T-helper 2 cell treated with Interferon-gamma antibody and Interleukin-4, amounts not matched to agents 100 ng/mL and 5 ng/mL, for 36 hours (primary cell): ENCODE data around the gene SLC6A6. TPM values are rescaled to one million over a fixed set of nuclear protein-coding genes. Genes with fewer than 3 reads are reported as not detected.

Experiments used
- intact Hi-C: fragments of 100-400 bp; cut with micrococcal nuclease; formaldehyde crosslinking; loops from one replicate; pipeline ENCODE4 v1.15.1; 2023
- total RNA-seq: library from RNA; stranded (reverse); gene quantifications from 2 replicates; pipeline ENCODE4 v1.2.3, GENCODE V29; 2022

The SLC6A6 gene
- total RNA-seq, 1 donor from 2014 or later, result 41.9 TPM

DNA sequence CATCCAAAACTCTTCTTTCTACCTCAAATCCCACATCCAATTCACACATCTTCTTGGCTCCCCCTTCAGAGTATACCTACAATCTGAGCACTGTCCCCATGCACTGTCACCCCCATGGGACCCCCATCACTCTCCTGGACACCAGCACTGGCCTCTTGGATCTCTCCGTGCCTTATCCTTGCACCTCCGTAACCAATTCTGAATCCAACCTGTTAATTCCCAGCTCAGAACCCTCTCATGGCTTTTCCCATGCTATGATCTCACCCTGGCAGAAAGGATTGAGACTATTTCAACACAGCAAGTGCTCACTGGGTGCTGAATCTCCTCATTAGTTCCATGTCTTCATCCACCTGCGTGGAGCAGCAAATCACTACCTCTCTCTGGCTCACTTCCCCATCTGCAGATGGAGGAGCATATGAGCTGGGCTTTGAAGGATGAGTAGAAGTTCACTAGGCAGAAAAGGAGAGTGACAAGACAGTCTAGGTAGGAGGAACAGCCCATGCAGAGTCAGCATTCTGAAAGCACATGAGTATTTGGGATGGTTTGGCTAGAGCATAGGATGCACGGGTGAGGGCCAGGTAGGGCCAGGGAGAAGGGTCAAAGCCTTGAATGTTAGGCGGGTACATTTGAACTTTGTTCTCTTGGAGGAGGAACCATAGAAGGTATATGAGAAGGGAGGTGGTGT lies 48.7 kb downstream of the SLC6A6 start:
- intact Hi-C loops, result no loop called here

DNA sequence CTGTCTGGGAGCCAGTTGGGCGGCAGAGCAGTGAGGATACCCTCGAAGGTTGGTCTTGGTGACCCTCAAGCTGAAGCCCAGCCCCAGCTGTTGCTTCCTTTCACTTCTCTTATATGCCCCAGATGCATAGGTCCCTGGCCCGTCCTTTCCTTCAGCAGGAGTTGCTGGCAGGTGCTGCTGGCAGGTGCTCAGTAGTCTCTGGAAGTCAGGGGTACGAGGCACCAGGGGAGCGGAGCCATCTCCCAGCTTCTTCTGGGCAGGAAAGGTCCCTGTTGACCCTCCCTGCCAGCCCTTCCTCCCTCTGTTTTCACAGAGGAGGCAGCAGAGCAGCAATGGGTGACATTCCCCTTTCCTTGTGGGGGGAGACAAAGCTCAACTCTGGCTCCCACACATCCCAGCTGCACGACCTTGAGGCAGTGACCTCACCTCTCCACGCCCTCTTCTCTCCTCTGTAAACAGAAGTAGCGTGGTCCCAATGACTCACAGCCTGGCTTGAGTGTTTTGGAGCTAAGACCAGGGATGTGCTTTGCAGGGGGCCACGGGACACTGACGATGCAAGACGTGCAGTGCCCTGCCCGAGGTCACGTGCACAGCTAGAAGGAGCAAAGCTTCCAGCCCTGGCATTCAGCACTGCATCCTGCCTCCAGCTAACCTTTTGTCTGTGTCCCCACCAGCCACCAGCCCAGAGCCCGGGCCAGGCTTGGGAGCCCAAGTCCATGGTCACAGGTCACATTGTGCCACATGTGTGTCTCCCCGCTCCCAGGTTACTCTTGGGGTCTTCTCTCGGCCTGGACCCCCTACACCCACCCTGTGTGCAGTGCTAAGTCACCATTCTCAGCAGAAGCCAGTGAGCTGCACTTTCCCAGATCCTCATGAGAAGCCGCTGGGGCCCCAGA lies 49.7 kb downstream of the SLC6A6 start:
- intact Hi-C loops, result no loop called here

DNA sequence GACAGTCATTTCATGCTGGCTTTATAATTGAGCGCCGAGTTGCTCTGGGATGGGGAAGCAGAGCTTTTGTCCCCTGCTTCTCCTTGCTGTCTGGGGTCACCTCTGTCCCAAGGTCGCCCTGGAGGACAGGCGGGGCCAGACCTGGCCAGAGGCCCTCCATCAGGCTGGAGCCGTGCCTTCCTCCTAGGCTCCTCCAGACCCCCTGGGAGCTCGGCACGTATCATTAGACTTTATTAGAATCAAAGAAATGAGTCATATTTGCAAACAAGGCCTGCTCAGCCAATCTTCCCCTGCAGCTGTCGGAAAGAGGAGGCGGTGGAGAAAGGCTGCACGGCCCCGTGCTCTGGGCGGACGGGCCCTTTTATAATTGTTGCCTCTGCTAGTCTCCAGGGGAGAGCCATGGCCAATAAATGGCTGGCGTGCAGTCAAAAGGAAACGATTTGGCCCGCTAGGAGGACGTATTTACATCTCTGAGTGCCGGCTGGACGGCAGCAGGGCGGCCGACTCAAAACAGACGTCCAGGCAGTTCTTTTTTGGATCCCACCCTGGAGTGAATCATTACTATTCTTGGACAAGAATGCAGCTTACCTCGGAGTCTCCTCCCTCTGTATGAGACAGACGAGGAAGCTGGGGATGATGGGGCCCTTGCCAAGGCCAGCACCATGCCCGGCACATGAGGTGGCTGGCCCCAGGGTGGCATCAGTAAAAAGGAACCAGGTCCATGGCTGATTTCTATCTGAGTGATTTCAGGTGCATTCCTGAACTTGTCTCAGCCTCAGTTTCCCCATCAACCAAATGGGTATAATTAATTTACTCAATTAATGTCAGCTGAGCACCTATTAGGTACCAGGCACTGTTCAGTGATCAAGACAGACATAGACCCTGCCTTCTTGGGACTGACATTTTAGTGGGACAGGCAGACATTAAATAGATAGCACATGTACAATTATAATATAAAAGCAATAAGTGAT lies 50.6 kb downstream of the SLC6A6 start:
- intact Hi-C loops, result no loop called here

DNA sequence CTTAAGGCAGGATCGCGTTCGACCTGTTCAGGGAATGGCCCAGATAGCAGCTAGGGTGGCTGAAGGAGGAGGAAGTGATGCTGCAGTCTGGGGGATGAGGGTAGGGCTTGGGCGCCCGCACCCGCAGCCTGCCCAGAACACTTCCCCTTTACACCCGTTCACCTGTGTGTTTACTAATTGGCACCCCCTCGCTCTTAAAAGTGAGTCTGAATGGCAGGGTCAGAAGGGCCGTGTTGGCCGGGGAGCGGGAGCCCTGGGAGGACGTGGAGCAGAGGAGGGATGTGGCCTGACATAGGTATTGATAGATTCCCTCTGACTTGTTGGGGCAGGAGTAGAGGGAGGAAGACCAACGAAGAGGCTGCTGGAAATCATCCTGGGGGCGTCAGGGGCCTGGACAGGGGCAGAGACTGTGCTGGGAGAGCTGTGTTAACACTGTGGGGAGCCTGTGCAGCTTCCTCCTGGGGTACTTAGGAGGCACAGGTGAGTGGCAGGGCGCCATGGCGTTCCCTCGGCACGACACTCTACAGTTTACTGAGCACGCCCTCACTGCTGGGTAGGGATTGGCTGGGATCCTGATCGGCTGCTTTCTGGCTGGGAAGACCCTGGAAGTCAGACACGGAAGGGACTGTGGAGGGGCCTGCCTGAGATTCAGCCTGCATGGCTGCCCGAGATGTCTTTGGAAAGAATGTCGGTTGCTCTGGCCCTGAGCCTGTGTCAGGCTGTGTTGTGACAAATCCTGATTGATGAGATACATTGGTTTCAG lies 51.7 kb downstream of the SLC6A6 start:
- intact Hi-C loops, result no loop called here

DNA sequence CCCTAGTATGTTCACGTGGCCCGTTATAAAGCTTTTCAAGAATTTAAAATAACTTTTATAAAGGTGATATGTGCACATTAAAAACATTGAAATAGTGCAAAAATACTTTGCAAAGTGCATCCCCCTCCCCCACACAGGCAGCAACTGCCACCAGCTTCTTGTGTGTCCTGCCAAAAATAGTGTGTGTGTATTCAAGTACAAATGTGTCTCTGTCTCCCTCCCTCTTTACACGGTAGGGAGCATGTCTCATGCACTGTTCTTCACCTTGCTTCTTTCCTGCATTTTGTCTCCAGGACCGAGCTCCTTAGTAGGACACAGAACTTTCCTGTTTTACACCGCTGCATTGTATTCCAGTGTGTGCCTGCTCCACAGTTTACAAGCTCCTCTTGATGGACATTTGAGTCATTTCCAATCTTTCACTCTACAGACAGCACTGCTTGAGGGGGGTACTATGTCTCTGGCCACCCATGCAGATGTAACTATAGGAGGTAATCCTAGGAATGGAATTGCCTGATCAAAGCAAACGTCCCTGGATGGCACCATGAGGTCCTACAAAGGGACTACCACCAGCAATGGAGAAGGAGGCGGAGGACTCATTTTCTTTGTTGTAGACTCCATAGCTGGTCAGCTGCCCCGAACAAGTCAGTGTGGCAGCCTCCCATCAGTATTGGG lies 52.4 kb downstream of the SLC6A6 start:
- intact Hi-C loops, result no loop called here

DNA sequence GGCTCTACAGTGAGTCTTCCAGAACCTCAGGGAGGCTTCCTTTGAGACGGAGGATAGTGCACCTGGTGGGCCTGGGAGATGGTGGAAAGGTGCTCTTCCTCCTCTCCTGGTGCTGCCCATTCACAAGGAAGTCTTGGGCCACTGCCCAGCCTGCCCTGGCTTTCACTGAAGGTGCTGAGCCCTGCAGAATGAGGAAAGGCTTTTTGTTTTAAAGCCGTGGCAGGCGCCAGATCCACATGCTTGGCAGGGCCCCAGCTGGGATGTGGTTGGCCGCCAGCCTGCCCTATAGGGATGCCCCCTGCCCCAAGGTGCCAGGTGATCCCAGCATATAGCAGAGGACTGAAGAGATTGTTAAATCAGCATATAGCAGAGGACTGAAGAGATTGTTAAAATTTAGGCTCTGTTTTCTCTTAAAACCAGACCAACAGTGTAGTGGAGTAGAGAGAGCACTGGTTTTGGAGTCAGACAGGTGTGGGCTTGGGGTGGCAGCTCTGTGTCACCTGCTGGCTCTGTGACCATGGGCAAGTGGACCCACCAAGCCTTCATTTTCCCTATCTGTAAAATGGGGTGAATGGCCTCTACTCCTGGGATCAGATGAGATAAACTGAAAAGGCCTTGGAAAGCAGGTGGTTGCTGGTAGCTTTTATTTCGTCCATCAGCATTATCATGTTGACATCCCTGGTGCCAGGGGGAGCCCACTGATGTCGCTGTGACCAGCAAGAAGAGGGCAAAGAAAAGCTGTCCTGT lies 53.3 kb downstream of the SLC6A6 start:
- intact Hi-C loops, result no loop called here

DNA sequence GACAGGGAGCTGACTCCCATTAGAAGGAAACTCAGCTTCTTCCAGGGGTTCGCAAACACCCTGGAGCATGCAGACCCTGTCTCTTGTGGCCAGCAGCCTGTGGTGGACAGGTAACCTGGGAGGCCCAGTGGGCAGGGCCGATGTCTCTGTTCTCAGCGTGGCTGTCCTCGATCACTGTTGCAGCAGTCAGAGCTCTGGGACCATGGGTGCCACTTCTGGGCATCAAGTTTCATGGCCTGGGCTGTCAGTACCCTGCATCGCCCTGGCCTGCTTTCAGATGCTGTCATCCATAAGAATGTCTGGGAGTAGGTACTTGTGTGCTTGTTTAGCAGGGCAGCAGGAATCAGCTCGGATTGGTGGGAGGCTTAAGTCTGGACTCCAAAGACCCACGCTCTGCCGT lies 54.4 kb downstream of the SLC6A6 start:
- intact Hi-C loops, result no loop called here

DNA sequence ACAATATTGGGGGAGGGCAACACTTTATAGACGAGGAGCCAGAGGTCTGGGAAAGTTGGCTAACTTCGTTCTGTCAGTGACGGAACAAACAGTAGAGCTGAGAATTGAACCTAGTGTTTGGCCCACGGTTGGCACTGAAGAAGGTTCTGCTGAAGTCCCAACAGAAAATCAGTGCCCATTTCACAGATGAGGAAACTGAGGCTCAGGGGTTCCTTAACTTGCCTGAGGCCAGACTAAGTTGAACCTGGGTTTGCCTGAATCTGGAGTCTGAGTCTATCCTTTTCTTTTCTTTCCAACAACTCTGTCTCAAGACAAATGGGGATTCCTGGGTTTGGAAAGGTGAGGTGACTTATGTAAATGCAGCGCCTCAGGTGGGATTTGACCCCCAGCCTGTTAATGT lies 55.1 kb downstream of the SLC6A6 start:
- intact Hi-C loops, result no loop called here

DNA sequence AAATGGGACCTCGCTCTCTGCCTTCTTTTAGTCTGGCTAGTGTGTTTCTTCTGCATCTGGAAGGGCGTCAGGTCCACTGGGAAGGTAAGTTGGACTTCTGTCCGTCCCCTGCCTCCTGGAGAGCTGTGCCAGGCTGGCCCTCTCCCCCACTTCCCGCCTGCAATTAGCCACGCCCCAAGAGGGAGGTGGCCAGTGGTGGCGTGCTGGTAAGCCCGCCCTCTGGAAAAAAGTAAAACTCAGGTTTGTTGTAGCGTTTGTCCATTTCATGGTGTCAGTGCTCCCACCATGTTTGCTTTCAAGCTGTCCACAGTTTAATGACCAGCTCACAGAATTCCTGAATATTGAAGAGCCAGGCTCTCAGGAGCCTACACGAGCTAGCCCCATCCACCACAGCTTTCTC lies 55.6 kb downstream of the SLC6A6 start:
- intact Hi-C loops, result no loop called here

DNA sequence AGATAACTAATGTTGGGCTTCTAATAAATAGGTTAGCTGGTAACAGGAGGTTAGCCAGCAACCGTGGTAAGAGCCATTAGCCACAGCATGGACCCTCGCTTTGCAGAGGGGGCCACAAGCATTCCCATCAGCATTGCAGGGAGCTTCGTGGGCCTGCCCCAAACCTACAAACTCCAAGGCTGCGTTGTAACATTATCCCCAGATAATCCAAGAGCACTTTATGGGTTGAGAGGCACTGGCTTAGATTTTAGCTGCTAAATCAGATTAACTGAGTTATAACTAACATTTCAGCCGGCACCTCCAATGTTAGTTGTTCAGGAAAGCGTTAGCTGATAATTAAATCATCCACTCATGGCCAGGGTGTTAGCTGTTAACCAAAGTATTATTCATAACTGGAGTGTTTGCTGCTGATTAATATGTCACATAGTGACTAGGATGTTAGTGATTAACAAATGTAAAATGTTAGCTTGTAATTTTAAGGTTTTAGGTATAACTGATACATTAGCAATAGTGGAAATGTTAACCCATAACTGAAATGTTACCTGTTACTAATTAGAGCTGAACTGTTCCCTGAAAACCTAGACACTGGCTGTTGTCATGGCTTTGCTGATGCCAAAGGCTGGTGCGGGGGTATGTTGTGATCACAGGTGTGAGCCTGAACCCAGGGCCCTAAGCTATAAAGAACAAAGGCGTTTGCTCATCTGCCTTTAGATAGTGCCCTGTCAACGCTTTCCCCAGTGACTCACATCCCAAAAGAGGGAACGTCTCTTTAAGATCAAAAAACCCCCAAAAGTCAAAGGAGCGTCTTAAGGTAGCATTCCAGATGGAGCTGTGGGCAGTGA lies 56.2 kb downstream of the SLC6A6 start:
- intact Hi-C loops, result no loop called here

DNA sequence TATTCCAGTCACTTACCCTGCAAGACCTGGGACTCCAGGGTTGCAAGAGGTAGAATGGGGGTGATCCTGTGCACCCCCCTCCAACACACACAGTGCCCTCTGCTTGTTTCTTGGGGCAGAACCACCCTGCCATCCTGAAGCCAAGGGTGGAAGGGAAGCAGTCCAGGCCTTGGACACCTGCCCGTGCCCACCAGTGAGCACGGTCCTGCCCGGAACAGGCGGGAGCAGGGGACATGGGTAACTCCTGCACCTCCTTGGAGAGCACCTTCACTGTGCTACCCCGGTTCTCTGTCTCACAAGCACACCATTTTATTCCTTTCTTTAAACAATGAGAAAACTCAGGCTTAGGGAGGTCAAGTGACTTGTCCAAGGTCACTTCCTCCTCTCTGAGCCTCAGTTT lies 57.0 kb downstream of the SLC6A6 start:
- intact Hi-C loops, result no loop called here

DNA sequence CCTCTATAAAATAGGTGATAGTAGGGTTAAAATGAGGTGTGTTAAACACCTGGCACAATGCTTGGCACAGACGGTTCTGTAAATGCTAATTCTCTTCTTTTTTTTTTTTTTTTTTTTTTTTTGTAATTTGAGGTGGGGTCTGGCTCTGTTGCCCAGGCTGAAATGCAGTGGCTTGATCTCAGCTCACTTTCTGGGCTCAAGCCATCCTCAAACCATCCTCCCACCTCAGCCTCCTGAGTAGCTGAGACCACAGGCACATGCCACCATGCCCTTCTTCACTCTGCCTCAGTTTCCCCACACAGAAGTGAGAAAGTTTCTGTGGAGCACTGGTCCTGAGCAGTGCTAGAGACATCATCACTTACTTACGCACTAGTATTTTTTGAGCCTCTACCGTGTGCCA lies 57.4 kb downstream of the SLC6A6 start:
- intact Hi-C loops, result loop anchor here (2.0 kb wide), 1 partner anchor 57 kb away; the partner anchor contains the start of gene SLC6A6

DNA sequence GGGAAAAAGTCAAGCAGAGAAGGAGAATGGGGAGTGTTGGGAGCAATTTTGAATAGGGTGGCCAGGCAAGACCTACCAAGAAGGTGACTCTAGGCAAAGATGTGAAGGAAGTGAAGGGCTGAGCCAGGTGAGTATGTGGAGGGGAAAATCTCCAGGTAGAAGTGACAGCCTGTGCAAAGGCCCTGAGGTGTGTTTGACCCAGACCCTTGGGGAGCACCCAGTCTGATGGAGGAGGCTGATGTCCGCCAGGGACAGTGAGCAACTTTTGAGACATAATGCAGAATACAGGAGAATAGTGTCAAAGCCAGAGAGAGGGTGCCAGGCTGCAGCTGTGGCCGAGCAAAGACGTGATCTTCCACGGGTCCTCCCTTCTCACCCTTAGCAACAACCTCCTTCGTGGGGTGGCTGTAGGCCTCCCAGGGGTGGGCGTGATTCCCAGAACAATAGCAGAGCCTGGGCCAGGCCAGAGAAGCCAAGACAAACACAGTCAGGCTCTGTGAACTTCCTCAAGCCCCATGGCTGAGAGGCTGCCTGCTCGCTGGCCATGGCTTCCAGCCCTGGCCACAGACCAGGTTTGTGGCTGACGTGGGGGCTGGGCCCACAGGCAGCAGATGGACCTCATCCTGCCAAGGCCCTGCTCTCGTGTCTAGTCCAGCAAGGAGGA lies 58.1 kb downstream of the SLC6A6 start:
- intact Hi-C loops, result loop anchor here (2.0 kb wide), 1 partner anchor 58 kb away; the partner anchor contains the start of gene SLC6A6

DNA sequence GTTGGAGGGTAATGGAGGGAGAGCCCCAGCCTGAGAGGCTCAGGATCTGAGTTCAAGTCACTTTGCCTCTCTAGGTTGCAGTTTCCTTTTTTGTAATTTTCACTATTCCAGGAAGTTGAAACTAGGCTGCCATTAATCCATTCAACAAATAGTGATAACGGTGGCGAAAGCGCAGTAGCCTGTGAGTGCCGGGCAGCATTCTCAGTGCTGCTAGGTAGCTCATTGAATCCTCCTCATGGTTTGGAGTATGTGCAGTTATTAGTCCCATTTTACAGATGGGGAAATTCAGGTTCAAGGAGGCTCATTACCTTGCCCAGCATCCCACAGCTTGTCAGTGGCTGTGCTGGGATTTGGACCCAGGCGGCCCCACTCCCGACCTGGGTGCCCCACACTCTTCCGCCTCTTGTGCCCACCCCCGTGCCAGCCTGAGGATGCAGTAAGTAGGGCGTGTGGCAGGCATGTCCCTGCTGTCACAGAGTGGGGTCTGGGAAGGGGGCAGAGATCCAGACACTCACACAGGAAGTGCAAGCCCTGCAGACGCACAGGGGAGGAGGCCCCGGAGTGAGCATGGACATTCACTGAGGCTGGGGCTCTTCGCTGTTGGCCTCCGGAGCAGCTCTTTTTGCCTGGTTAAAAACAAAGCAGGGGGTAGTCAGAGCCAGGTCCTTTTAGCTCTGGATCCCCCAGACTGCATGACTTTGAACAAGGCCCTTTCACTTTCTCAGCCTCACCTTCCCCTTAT lies 58.8 kb downstream of the SLC6A6 start:
- intact Hi-C loops, result loop anchor here (2.0 kb wide), 1 partner anchor 58 kb away; the partner anchor contains the start of gene SLC6A6

DNA sequence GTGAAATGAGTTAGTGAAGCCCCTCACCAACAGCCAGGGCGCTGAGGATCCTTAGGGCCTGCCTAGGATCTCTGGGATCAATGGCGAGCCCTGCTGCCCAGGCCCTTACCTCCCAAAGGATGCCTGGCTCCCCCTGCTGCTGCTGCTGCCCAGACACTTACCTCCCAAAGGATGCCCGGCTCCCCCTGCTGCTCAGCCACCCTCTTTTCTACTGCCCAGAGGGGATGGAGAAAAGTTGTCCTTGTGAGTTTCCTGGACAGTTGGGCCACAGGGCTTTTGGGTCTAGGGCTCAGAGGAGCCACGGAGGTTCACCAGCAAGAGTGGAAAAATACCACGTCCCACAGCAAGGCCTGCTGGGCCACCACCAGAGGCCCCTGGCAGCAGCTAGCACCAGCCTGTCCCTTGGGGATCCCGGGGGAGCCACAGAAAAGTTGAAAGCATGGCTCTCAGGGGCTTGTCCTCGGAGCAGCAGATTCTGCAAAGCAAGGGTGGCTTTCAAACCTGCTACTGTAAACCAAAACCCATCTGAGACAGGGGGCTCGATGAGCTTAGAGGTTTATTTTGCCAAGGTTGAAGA lies 59.4 kb downstream of the SLC6A6 start:
- intact Hi-C loops, result loop anchor here (2.0 kb wide), 2 partner anchors 29 to 59 kb away; partner anchors contain the start of gene SLC6A6

DNA sequence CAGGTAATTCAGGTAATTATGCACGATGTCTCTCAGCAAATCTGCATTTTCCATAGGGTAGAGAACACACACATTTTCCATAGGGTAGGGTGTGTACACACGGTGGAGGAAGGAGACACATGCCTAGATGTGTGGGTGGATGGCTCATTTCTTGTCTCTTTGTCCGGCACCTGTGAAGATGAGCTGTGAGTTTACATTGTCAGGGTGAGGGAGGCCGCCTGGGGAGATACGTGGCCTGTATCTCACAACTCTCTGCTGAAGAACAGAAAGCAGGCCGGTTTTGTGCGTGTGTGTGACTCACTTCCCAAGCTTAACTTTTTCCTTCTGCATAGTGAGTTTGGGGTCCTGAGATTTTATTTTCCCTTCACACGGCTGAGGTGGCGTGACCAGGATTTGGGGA lies 60.3 kb downstream of the SLC6A6 start:
- intact Hi-C loops, result loop anchor here (2.0 kb wide), 1 partner anchor 30 kb away; no protein-coding TSS in a partner anchor
